MCF 10A (cell line): ENCODE results near the gene BOD1. TPM values are rescaled to one million over a fixed set of nuclear protein-coding genes. Genes with fewer than 3 reads are reported as not detected.

Experiments used
- BruUV-seq: library from RNA; stranded (reverse); fragments of 400-500 nt; replicated peaks from 2 replicates; lab custom pipeline; 2021; lab: Mats Ljungman, UMichigan
- CTCF ChIA-PET: fragments of 300-600 bp; sonication (Branson Sonifier 250); formaldehyde crosslinking; extraction: SDS; loops from one replicate; lab custom pipeline; 2021; ENCODE audit warnings: antibody characterized with exemption, inconsistent platforms; lab: Yijun Ruan, JAX
- POLR2A ChIA-PET: fragments of 300-600, 350-650 bp; sonication (Branson Sonifier 250); formaldehyde crosslinking; extraction: SDS; loops from one replicate; lab custom pipeline; 2020; ENCODE audit warnings: antibody characterized with exemption, inconsistent platforms; lab: Yijun Ruan, JAX
- DNase-seq: peaks from one replicate; pipeline ENCODE4 v3.0.0-alpha.2; 2018; ENCODE audit not compliant: unreplicated experiment
- H3K27ac Mint-ChIP-seq: one replicate; pipeline ENCODE4 v1.8.0; 2022; ENCODE audit warnings: mild to moderate bottlenecking, low read depth, mixed read lengths; ENCODE audit not compliant: unreplicated experiment
- H3K27me3 Mint-ChIP-seq: one replicate; pipeline ENCODE4 v1.8.0; 2022; ENCODE audit warnings: mixed read lengths; ENCODE audit not compliant: insufficient read depth, unreplicated experiment
- H3K36me3 Mint-ChIP-seq: one replicate; pipeline ENCODE4 v1.8.0; 2022; ENCODE audit warnings: mild to moderate bottlenecking, moderate library complexity, mixed read lengths; ENCODE audit not compliant: insufficient read depth, unreplicated experiment
- H3K4me1 Mint-ChIP-seq: one replicate; pipeline ENCODE4 v1.8.0; 2022; ENCODE audit warnings: mixed read lengths; ENCODE audit not compliant: insufficient read depth, unreplicated experiment
- H3K4me3 Mint-ChIP-seq: one replicate; pipeline ENCODE4 v1.8.0; 2022; ENCODE audit warnings: mild to moderate bottlenecking, moderate library complexity, mixed read lengths; ENCODE audit not compliant: unreplicated experiment
- H3K9me3 Mint-ChIP-seq: one replicate; pipeline ENCODE4 v1.8.0; 2022; ENCODE audit warnings: mixed read lengths; ENCODE audit not compliant: unreplicated experiment
- CTCF ChIP-seq: fragments of 200-600 bp; IDR thresholded peaks from one replicate; pipeline ENCODE4 v1.8.0; 2022; ENCODE audit warnings: antibody characterized with exemption, mild to moderate bottlenecking; ENCODE audit not compliant: unreplicated experiment
- intact Hi-C: fragments of 100-400 bp; cut with micrococcal nuclease; formaldehyde crosslinking; loops from 2 replicates; pipeline ENCODE4 v1.14.1; 2022
- total RNA-seq: library from RNA; stranded (reverse); gene quantifications from 2 replicates; pipeline ENCODE4 v1.2.3, GENCODE V29; 2022

Gene BOD1
- total RNA-seq, 1 experiment from 2014 or later: 139 TPM

GRCh38 chr5:173642191-173642816 is 25.9 kb upstream of the BOD1 start:
- peaks cover 11% of the 10 kb centered on the region for H3K4me1 Mint-ChIP-seq
- intact Hi-C loops: no loop called here
- no TSS peak for BruUV-seq
- no peaks in the 10 kb centered on the region for H3K36me3 Mint-ChIP-seq
- no peak for TF ChIP-seq CTCF
- no peaks in the 10 kb centered on the region for H3K9me3 Mint-ChIP-seq
- ChIA-PET POLR2A (interaction anchor here (1.2 kb wide), 1 partner anchor 8 kb away, joined by 5 read pairs; no protein-coding TSS in a partner anchor), CTCF (interaction anchor here (0.6 to 1.9 kb wide), 3 partner anchors 20 to 321 kb away, joined by 3 to 5 read pairs (median 3); no protein-coding TSS in a partner anchor)
- no peaks in the 10 kb centered on the region for H3K27me3 Mint-ChIP-seq
- no peak overlapping the region for H3K27ac Mint-ChIP-seq
- no peak for DNase-seq
- no peak overlapping the region for H3K4me3 Mint-ChIP-seq

- TF ChIP-seq CTCF: no peak
- no peaks in the 10 kb centered on the region for H3K36me3 Mint-ChIP-seq
- H3K27me3 Mint-ChIP-seq: no peaks in the 10 kb centered on the region
- DNase-seq: no peak
- peaks cover 4% of the 10 kb centered on the region for H3K4me1 Mint-ChIP-seq
- no peak overlapping the region for H3K4me3 Mint-ChIP-seq
- no peaks in the 10 kb centered on the region for H3K9me3 Mint-ChIP-seq
- POLR2A ChIA-PET: no interaction called here
- no TSS peak for BruUV-seq
- CTCF ChIA-PET: interaction anchor here (0.5 to 1.8 kb wide), 2 partner anchors 10 to 11 kb away, joined by 3 to 9 read pairs; no protein-coding TSS in a partner anchor
- intact Hi-C loops: no loop called here
- no peak overlapping the region for H3K27ac Mint-ChIP-seq
Measured at GRCh38 chr5:173640156-173640804, 23.8 kb upstream of the BOD1 start.

- H3K4me1 Mint-ChIP-seq: peaks cover 7% of the 10 kb centered on the region
- POLR2A ChIA-PET: interaction anchor here (1.0 to 1.6 kb wide), 2 partner anchors 145 to 170 kb away, joined by 3 read pairs; no protein-coding TSS in a partner anchor
- no peak overlapping the region for H3K4me3 Mint-ChIP-seq
- intact Hi-C loops: no loop called here
- BruUV-seq: no TSS peak
- TF ChIP-seq CTCF: no peak
- CTCF ChIA-PET: interaction anchor here (0.6 to 1.4 kb wide), 3 partner anchors 20 to 298 kb away, joined by 3 to 4 read pairs (median 4); no protein-coding TSS in a partner anchor
- H3K36me3 Mint-ChIP-seq: no peaks in the 10 kb centered on the region
- no peaks in the 10 kb centered on the region for H3K27me3 Mint-ChIP-seq
- no peak overlapping the region for H3K27ac Mint-ChIP-seq
- H3K9me3 Mint-ChIP-seq: no peaks in the 10 kb centered on the region
- no peak for DNase-seq
Measured at GRCh38 chr5:173638126-173639040, 21.9 kb upstream of the BOD1 start.
